Superior temporal gyrus (tissue), 1 donor: ENCODE results near the gene ST13.
"Not testable (repeated sequence)": the region's sequence is repeated elsewhere in the genome, so short reads cannot be mapped to it uniquely, and the experiment has no call there.

Experiments
- DNase-seq: peaks from one replicate; pipeline ENCODE4 v3.0.0-alpha.2; 2016; ENCODE audit errors: extremely low spot score

Gene ST13

DNA sequence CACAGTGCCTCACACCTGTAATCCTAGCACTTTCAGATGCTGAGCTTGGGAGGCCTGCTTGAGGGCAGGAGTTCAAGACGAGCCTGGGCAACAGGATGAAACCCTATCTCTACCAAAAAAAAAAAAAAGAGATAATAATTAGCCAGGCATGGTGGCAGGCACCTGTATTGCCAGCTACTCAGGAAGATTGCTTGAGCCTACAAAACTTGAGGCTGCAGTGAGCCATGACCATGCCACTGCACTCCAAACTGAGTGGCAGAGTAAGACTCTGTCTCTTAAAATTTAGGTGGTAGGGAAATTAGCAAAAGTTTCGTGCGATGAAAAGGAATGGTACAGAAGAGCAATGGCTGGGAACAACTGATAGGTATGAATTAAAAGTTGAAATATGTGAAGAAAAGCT, 18.0 kb downstream of the ST13 start:
- DNase-seq = no peak

GRCh38 chr22:40834619-40835018, 21.8 kb downstream of the ST13 start:
- no peak for DNase-seq

DNA sequence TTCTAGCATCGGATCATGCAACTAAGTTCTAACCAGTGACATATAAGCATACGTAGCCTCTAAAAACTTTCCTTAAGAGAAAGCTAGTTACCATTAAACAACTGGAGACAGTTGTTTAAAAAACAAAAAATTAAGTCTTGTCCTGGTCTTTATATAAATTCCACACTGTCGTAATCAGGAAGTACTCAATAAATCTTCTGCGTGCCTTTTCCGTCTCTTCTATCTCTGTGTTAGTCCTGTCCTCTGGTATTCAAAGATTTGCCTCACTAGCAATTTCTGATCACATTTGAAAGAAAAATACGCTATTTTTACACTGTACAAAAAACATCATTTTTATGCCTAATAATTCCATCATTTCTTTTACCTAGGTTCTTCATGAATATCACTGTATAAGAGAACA, 27.3 kb downstream of the ST13 start:
- no peak for DNase-seq

DNA sequence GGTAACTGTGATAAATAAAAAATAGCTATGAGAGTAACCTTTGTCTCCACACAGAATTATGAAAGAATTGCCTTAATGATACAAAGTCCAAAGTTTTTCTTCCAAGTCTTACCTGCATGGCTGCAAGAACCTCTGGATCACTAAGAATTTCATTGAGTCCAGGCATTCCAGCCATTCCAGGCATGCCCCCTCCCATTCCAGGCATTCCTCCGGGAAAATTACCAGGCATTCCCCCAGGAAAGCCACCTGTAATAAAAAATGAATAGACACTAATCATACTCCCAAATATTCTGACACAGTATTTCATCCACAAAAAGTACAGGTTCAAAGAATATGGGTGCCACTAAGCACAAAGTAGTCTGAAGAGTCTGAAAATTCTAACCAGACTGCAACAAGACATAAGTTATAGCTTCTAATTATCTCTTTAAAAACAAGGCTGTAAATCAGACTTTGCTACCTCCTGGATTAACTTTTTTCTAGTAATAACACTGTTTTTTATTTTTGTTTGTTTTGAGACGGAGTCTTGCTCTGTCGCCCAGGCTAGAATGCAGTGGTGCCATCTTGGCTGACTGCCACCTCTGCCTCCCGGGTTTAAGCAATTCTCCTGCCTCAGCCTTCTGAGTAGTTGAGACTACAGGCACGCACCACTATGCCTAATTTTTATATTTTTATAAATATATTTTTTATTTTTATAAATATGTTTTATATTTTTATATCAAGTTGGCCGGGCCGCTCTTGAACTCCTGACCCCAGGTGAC, 29.3 kb downstream of the ST13 start:
- no peak for DNase-seq

- not testable (repeated sequence) for DNase-seq
Measured at GRCh38 chr22:40826292-40826691, 30.1 kb downstream of the ST13 start.

GRCh38 chr22:40823426-40823825, 33.0 kb downstream of the ST13 start:
- no peak for DNase-seq

DNA sequence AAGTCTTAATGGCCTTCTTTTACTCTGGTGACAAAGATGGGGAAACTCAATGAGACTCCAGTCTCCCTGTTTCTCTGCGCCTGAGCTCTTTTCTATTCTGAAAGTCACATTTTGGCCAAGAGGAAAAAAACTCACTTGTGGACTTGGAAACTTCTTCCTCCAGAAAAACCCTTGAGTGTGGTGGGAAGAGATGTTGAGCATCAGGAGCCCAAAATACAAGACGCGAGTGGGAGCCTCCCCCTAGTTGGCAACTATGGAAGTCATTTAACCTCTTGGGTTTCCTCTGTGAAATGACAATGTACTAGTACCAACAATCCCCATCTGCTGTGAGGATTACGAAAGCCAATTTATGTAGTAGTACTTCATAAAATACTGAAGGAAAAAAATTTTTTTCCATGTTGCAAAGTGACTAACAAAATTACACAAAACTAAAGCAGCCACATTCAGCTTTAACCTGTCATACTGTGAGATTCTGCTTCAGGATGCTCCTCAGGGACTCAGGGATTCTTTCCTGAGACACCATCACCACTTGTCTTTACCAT, 36.8 kb downstream of the ST13 start:
- no peak for DNase-seq

DNA sequence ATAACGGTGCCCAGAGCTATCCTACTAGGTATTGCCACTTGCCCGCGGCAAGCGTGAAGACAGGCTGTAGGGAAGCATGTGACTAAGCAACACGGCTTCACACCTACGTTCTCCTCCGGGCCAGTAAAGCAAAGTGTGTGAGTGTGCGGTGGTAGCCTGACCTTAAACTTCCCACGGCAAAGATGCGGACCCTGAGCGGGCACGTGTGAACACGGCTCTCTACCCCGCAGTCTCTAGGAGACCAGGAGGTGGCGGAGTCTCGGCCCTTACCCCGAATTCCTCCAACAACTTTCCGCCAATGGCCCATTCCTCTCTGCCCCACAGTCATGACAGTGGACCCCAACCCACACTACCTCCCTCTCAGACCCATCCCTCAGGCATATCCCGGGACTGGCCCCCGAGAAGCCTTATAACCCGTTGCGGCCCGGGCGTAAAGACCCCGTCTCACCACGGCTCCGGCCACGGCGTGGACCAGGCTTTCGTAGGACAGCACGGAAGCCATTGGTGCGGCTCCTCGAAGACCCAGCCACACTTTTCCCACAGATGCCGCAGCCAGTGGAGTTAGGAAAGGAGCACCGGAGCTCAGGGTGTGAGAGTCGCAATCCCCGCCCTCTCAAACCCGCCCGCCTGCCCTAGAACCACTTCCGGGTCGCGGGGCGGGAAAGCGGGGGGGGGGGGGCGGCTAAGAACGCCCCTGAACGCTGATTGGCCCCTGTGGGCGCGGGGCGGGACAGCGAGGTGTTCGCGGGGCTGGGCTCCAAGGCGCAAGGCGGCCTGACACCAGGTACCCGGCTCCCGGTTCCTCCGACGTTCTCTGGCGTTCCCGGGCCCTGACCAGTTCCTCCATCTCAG, 37.5 kb downstream of the ST13 start, which contains the start of gene SLC25A17:
Gene SLC25A17 (minus strand): TSS at position 600 of the 852 bp plus-strand sequence. CDS start 98 bp downstream, at position 502.
- peak; percentile 88 for DNase-seq

DNA sequence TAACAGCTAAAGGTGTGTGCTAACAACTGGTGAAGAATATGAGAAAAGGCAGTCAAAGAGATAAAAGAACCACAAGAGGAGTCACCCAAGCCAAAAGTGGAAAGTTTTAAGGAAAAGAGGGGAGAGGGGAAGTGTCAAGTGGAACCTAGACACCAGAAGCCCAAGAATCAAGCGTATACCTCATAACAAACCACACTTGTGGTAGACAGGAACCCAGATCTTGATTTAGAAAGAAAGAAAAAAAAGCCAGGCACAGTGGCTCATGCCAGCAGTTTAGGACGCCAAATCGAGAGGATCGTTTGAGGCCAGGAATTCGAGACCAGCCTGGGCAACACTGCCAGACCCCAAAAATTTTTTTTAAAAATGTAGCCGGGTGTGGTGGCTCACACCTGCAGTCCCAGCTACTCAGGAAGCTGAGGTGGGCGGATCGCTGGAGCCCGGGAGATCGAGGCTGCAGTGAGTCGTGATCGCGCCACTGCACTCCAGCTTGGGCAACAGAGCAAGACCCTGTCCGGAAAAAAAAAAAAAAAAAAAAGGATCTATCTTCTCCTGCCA, 38.2 kb downstream of the ST13 start:
- no peak for DNase-seq

DNA sequence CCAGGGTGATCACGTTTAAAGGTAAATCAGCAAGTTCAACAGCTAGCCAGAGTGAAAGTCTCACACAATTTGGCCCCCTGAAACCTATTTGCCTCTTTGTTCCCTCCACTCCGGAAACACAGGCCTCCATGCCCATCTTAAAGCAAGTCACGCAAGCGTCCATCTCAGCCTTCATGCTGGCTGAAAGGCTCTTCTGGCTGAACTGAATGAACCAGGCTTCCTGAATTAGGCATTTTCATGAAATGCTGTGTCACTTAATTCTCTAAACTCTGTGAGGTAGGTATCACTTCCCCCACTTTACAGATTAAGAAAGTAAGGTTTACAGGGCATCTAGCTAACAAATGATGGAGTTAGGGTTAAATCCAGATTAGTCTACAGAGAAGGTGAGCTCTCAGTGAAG, 38.7 kb downstream of the ST13 start:
- DNase-seq = no peak

DNA sequence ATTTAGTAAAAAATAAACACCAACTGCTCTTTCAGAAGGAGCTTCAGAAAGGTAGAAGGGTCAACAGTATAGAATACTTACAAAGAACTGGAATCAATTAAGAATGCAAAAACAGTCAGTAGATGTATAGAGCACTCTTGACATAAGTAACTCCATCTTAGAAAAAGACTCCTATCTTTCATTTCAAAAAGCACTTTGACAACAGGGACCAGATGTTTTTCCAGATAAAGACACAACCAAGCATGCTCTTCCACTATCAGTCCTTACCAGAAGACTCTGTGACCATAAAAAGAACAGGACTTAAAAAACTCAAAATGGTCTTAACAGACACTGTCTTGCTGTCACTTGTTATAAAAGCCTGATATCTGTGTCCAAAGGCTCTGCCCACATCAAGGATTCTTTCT, 42.5 kb downstream of the ST13 start:
- no peak for DNase-seq

DNA sequence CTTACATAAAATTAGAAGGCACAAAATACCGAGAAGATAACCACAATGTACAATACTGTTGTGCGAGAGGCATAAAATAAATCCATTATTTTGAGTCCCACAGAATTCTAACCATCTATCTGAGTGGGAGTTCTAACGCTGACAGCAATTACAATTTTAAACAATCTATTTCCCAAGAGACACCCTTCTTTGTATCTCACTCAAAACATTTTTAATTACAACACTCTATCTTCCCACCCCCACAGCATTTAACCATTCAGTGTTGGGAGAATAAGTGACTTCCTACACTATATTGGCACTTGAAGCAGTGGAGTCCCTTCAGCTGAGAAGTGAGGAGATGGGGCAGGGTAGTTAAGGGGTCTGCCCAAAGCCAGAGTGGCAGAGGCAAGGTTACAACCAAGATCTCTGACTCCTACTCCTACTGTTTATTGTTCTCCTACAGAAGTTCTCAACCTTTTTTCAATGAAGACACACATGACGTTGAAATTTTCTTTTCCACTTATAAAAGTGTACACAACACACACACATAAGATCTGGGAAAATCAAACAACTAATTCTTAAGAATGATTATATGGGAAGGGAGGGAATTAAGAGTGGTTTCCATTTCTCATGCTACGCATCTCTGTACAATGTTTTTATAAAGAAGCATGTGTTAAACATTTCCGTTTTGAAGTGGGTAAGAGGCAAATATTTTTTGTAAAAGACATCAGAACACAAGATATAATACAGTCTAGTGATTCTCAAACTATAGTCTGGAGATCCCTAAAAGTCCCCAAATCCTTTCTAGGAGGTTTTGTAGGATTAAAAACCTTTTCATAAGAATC, 48.2 kb downstream of the ST13 start:
- no peak for DNase-seq

DNA sequence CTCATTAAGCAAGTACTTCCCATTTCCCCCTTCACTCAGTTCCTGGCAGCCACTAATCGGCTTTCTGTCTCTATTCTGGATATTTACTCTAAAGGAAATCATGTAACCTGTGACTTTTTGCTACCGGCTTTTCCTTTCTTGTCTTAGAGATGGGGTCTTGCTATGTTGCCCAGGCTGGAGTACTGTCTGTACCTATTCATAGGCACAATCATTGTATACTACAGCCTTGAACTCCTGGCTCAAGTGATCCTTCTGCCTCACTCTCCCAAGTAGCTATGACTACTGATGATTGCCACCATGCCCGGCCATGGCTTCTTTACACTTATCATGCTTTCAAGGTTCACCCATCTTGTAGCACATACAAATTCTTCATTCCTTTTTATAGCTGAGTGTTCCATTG, 49.7 kb downstream of the ST13 start:
- DNase-seq = no peak

DNA sequence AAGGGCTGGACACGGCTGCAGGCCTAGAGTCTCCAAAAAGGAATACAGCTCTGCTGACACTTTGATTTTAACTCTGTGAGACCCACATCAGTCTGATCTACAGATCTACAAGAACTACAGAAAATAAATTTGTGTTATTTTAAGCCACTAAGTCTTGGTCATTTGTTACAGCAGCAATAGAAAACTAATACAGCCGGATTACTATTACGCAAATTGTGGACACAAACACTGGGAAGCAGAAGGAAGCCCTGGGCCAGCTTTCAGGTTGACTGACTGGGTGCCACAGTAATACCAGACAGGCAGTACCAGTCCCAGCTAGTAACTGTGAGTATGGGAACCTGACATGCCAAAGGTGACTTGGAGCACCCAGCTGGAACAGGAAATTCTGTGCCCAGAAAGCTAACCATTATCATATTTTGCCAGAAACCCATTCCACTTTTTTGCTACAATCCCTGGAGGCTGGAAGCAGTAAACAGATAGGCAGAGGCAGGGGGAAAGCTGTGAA, 50.7 kb downstream of the ST13 start:
- DNase-seq = no peak

GRCh38 chr22:40805239-40805638, 51.2 kb downstream of the ST13 start:
- no peak for DNase-seq

DNA sequence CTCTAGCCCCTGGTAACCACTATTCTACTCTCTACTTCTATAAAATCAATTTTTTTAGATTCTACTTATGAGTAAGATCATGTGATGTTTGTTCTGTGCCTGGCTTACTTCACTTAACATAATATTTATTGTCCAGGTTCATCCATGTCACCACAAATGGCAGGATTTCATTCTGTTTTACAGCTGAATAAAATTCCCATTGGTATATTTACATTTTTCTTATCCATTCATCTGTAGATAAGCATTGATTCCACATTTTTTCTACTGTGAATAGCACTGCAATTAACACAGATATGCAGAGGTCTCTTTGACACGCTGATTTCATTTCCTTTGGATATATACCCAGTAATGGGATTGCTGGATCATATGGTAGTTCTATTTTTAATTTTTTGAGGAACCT, 53.1 kb downstream of the ST13 start:
- no peak for DNase-seq

- no peak for DNase-seq
Measured at GRCh38 chr22:40799008-40799407, 57.4 kb downstream of the ST13 start.

- no peak for DNase-seq
Measured at GRCh38 chr22:40797427-40797826, 59.0 kb downstream of the ST13 start.

DNA sequence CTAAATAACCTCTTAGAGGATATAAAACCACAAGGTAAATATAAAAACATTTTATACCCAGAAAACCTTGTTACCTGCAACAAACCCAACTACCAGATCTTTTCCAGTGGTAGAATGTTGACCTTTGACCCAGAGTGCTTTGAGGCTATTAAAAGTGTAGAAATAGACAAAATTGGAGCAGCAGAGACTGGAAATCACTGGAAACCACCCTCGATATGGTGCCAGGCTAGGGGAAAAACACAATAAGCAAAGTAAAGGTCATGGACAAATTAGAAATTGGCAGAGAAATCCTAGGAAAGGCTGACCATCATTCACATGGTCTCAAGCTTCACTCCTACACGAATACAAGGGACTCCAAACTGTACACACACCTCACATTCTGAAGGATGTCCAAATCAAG, 64.0 kb downstream of the ST13 start:
- no peak for DNase-seq

- no peak for DNase-seq
Measured at GRCh38 chr22:40791241-40791640, 65.2 kb downstream of the ST13 start.

GRCh38 chr22:40789131-40789530, 67.3 kb downstream of the ST13 start:
- DNase-seq = no peak
